ENCODE data around the gene PRKG1. TPM values are rescaled to one million over a fixed set of nuclear protein-coding genes. Genes with fewer than 3 reads are reported as not detected.

The PRKG1 gene
- total RNA-seq, 2 experiments from 2014 or later, result not detected

DNA sequence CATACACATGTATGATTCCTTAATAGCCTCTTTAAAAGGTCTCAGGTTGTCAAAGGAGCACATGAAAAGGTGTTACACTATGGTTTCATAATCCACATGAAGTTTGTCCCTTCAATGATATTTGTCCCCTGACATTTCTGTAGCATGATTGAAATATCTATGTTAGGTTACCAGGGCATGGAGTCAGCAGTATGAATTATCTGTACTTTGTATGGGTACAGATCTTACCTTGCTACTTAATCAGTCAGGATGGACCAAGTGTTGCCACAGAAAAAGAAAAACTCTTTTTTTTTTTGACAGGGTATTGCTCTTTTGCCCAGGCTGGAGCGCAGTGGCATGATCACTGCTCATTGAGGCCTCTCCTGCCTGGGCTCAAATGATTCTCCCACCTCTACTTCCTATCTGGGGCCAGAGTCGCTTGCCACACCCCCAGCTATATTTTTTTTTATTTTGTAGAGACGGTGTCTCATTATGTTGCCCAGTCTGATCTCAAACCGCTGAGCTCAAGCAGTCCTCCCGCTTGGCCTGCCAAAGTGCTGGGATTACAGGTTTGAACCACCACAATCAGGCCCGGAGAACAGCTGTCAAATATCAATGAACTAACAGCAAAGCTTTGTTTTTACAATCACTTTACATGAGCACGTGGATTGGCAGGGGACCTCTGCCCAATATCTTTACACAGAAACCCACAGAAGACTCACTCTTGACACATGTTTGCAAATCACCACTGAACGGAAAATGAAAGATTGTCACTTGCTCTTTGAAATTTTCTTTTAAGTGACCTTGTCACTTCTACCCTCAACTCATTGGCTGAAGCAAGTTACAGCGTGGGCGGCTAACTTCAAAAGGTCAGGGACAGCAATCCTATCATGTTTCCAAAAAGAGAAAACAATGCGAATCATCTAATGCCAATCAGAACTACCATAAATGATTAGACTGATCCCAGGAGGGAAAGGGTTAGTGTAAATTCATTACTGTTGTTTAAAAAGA lies 140.2 kb downstream of the PRKG1 start:
- CTCF ChIA-PET, result no interaction called here
- DNase-seq (no peak), ATAC-seq (no peak)
- no peak overlapping the region for H3K4me3 Mint-ChIP-seq
- H3K9me3 Mint-ChIP-seq (ENCODE audit: low read depth), result no peaks in the 10 kb centered on the region
- H3K27ac Mint-ChIP-seq, result no peak overlapping the region
- H3K27me3 Mint-ChIP-seq, result no peaks in the 10 kb centered on the region
- no peaks in the 10 kb centered on the region for H3K4me1 Mint-ChIP-seq
- H3K36me3 Mint-ChIP-seq, result no peaks in the 10 kb centered on the region

- Mint-ChIP-seq H3K27ac (no peak overlapping the region), H3K27me3 (no peaks in the 10 kb centered on the region), H3K9me3 (ENCODE audit: low read depth) (no peaks in the 10 kb centered on the region), H3K4me1 (no peaks in the 10 kb centered on the region), H3K36me3 (no peaks in the 10 kb centered on the region), H3K4me3 (no peak overlapping the region)
- DNase-seq (no peak), ATAC-seq (no peak)
- CTCF ChIA-PET, result no interaction called here
Observed at GRCh38 chr10:51215951-51216834, 141.9 kb downstream of the PRKG1 start.

- CTCF ChIA-PET, result no interaction called here
- Mint-ChIP-seq H3K27ac (no peak overlapping the region), H3K9me3 (ENCODE audit: low read depth) (no peaks in the 10 kb centered on the region), H3K27me3 (no peaks in the 10 kb centered on the region), H3K4me1 (no peaks in the 10 kb centered on the region), H3K36me3 (no peaks in the 10 kb centered on the region), H3K4me3 (no peak overlapping the region)
- ATAC-seq (no peak), DNase-seq (no peak)
Observed at GRCh38 chr10:51217505-51217904, 143.2 kb downstream of the PRKG1 start.

GRCh38 chr10:51224671-51225161 lies 150.4 kb downstream of the PRKG1 start:
- Mint-ChIP-seq H3K27me3 (no peaks in the 10 kb centered on the region), H3K9me3 (ENCODE audit: low read depth) (no peaks in the 10 kb centered on the region), H3K27ac (no peak overlapping the region), H3K4me3 (no peak overlapping the region), H3K36me3 (no peaks in the 10 kb centered on the region), H3K4me1 (no peaks in the 10 kb centered on the region)
- DNase-seq (no peak), ATAC-seq (no peak)
- CTCF ChIA-PET, result no interaction called here

GRCh38 chr10:51227897-51228713 lies 153.8 kb downstream of the PRKG1 start:
- H3K4me3 Mint-ChIP-seq, result no peak overlapping the region

DNA sequence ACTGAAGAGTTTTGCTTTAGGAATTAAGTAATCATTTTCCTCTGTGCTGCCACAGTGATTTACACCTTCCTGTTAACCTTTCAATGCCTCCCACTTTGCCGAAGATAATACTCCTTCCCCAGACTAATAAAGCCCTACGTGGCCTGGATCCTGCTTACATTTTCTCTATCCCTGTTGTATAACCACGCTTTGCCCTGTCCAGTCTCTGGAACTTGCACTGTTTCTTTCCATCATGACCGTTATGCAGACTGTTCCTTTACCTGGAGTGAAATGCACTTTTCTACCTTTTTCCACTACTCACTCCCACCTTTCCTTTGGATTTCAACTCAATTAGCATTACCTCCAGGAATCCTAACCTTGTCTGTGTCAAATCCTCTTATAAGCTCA lies 154.4 kb downstream of the PRKG1 start:
- ATAC-seq, result no peak
- Mint-ChIP-seq H3K4me1 (no peaks in the 10 kb centered on the region), H3K27ac (no peak overlapping the region), H3K9me3 (ENCODE audit: low read depth) (no peaks in the 10 kb centered on the region), H3K36me3 (no peaks in the 10 kb centered on the region), H3K4me3 (no peak overlapping the region), H3K27me3 (no peaks in the 10 kb centered on the region)
- DNase-seq, result no peak
- CTCF ChIA-PET, result no interaction called here

More at GRCh38 chr10:51227897-51228713, 153.8 kb downstream of the PRKG1 start:
- H3K27ac Mint-ChIP-seq, result no peak overlapping the region
- no peaks in the 10 kb centered on the region for H3K36me3 Mint-ChIP-seq
- H3K27me3 Mint-ChIP-seq, result no peaks in the 10 kb centered on the region
- no peak for ATAC-seq
- H3K4me1 Mint-ChIP-seq, result no peaks in the 10 kb centered on the region
- H3K9me3 Mint-ChIP-seq (ENCODE audit: low read depth), result no peaks in the 10 kb centered on the region
- no peak for DNase-seq
- CTCF ChIA-PET, result no interaction called here

- Mint-ChIP-seq H3K27me3 (no peaks in the 10 kb centered on the region), H3K9me3 (ENCODE audit: low read depth) (no peaks in the 10 kb centered on the region), H3K36me3 (no peaks in the 10 kb centered on the region), H3K4me3 (no peak overlapping the region), H3K27ac (no peak overlapping the region), H3K4me1 (no peaks in the 10 kb centered on the region)
- ATAC-seq, result no peak
- no peak for DNase-seq
- CTCF ChIA-PET, result no interaction called here
Observed at GRCh38 chr10:51230887-51231585, 156.7 kb downstream of the PRKG1 start.

DNA sequence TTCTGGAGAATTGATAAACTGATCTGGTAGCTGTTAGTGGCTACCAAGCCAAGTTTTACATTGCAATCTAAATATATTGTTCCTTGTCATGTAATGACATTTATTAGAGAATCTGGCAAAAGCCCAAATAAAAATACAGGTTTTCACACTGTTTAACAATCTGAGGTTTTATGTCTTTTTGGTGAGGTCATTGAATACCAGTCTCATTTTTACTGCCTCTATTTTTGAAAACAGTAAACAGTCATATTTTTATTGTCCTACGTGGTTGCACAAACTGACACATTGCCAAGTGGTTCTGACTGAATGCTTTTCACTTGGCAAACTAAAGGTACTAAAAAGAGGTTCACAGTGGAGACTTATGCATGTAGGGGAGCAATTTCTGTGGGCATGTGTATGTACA lies 157.5 kb downstream of the PRKG1 start:
- ATAC-seq (no peak), DNase-seq (no peak)
- Mint-ChIP-seq H3K27me3 (no peaks in the 10 kb centered on the region), H3K36me3 (no peaks in the 10 kb centered on the region), H3K4me1 (no peaks in the 10 kb centered on the region), H3K4me3 (no peak overlapping the region), H3K27ac (no peak overlapping the region), H3K9me3 (ENCODE audit: low read depth) (no peaks in the 10 kb centered on the region)
- CTCF ChIA-PET, result no interaction called here

DNA sequence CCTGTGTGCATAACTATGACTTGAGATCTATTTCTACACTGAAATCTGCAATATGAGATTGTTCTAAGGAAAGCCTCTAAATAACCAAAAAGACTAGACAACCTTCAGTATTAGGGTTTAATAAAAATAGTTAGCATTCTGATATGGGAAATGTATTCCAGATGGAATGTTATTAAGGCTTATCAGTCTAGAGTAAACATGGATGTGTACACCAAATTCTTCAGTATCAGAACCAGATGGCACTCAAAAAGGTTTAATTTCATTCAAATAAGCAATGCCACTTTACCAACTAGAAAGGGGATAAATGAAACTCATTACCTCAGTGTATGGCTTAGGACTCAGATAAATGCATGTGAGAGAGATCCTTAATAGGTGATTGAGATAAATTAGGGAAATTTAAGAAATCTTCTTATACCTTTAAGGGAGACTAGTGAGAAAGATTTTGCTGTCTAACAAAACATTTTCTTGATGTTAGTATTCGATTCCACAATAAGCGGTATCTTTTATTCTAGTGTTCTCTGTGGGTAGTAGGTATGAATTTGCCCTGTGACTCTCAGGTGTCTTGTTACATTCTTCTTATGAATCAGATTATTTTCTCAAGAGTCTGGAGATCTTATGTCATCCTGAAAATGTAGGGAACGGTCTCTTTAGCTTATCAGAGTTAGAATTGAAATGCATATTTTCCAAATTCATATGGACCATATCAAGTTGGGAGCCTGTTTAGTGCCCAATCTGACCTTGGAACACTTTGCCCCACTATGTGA lies 159.2 kb downstream of the PRKG1 start:
- CTCF ChIA-PET, result interaction anchor here (0.6 kb wide), 1 partner anchor 8 kb away, joined by 3 read pairs; no protein-coding TSS in a partner anchor
- H3K4me3 Mint-ChIP-seq, result no peak overlapping the region
- H3K36me3 Mint-ChIP-seq, result no peaks in the 10 kb centered on the region
- H3K27ac Mint-ChIP-seq, result no peak overlapping the region
- no peak for ATAC-seq
- H3K4me1 Mint-ChIP-seq, result no peaks in the 10 kb centered on the region
- no peaks in the 10 kb centered on the region for H3K27me3 Mint-ChIP-seq
- DNase-seq, result no peak
- no peaks in the 10 kb centered on the region for H3K9me3 Mint-ChIP-seq (ENCODE audit: low read depth)

- Mint-ChIP-seq H3K9me3 (ENCODE audit: low read depth) (no peaks in the 10 kb centered on the region), H3K27ac (no peak overlapping the region), H3K36me3 (no peaks in the 10 kb centered on the region), H3K4me1 (no peaks in the 10 kb centered on the region), H3K27me3 (no peaks in the 10 kb centered on the region), H3K4me3 (no peak overlapping the region)
- ATAC-seq, result no peak
- DNase-seq, result no peak
- CTCF ChIA-PET, result no interaction called here
Observed at GRCh38 chr10:51235865-51236264, 161.6 kb downstream of the PRKG1 start.

- Mint-ChIP-seq H3K9me3 (ENCODE audit: low read depth) (no peaks in the 10 kb centered on the region), H3K4me1 (no peaks in the 10 kb centered on the region), H3K27ac (no peak overlapping the region), H3K36me3 (no peaks in the 10 kb centered on the region), H3K27me3 (no peaks in the 10 kb centered on the region), H3K4me3 (no peak overlapping the region)
- CTCF ChIA-PET, result no interaction called here
- ATAC-seq (no peak), DNase-seq (no peak)
Observed at GRCh38 chr10:51239006-51239405, 164.7 kb downstream of the PRKG1 start.

- Mint-ChIP-seq H3K27ac (no peak overlapping the region), H3K4me3 (no peak overlapping the region), H3K36me3 (no peaks in the 10 kb centered on the region), H3K9me3 (ENCODE audit: low read depth) (no peaks in the 10 kb centered on the region), H3K27me3 (no peaks in the 10 kb centered on the region), H3K4me1 (no peaks in the 10 kb centered on the region)
- ATAC-seq (no peak), DNase-seq (no peak)
- CTCF ChIA-PET, result interaction anchor here (0.8 kb wide), 1 partner anchor 9 kb away, joined by 3 read pairs; no protein-coding TSS in a partner anchor
Observed at GRCh38 chr10:51241461-51241860, 167.2 kb downstream of the PRKG1 start.

Data from activated CD8-positive, alpha-beta memory T cell treated with anti-CD3 and anti-CD28 coated beads, Interleukin-2, amount 10 ng/mL, durations not matched to agents 7 days and 5 days (primary cell).